Mesodermal cell (in vitro differentiated cells): ENCODE results near the gene SOCS4.
A peak's percentile ranks its signal among the peaks of the same experiment; 100 is the strongest.
"Not testable (repeated sequence)": the region's sequence is repeated elsewhere in the genome, so short reads cannot be mapped to it uniquely, and the experiment has no call there.

Experiments used
- H3K27ac ChIP-seq: 2 replicates; pipeline ENCODE4 v1.7.0; 2013; ENCODE audit warnings: mild to moderate bottlenecking, low read depth, low read length, moderate library complexity; ENCODE audit not compliant: severe bottlenecking
- H3K36me3 ChIP-seq: 2 replicates; pipeline ENCODE4 v1.7.1; 2013; ENCODE audit warnings: mild to moderate bottlenecking, low read length, moderate library complexity; ENCODE audit not compliant: control insufficient read depth, insufficient read depth
- H3K4me1 ChIP-seq: one replicate; pipeline ENCODE4 v1.7.1; 2013; ENCODE audit warnings: mild to moderate bottlenecking, low read length; ENCODE audit not compliant: insufficient read depth, control insufficient read depth, poor library complexity, severe bottlenecking
- H3K4me3 ChIP-seq: 2 replicates; pipeline ENCODE4 v1.7.0; 2013; ENCODE audit warnings: low read length, control low read depth, mild to moderate bottlenecking; ENCODE audit not compliant: insufficient read depth, poor library complexity, severe bottlenecking; ENCODE audit errors: extremely low read depth
- H3K9me3 ChIP-seq: 2 replicates; pipeline ENCODE4 v1.7.1; 2013; ENCODE audit warnings: mild to moderate bottlenecking, low read length, moderate library complexity; ENCODE audit not compliant: control insufficient read depth
- WGBS, 2 experiments: methylation state at CpG; one replicate each; pipeline ENCODE4 v1.1.5; 2013; ENCODE audit warnings: missing lambda C conversion rate in 2 of 2; ENCODE audit not compliant: insufficient coverage in 2 of 2; 5-methylcytosine and 5-hydroxymethylcytosine counted together

Gene SOCS4

DNA sequence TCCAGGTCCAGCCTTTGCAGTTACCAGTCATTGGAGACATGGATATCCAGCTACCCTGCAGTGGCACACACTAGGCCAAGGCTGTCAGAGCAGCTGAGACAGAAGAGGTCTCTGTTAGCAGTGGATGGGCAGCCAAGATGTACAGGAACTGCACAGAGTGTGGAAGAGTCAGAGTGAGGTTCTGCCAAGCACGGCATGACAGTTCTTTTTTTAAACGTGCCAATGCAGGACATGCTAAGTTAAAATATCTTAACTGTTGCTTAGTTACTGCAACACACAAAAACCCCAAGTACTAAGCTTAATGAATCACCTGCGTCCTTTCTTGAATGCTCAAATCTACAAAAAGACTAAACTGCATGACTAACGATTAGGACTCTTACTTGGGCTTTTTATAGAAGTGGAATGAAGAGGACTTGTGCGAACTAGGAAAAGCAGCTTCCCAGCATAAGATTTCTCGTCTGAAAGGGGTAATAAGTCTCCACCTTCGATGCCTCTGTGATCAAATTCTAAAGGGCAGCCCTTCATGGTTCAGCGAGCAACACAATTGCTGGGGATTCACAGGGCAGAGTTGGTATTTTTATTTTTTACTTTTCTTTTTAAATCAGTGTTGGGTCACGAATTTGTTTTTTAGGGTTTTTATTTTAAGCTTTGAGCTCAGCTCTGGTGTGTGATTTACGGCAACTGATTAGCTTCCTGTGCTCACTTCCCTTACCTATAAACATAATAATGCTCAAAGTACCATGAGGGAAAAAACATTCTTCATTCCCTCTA, 45.0 kb downstream of the SOCS4 start:
- 73 to 87% methylated on average over 4 to 6 of the region's 10 CpGs for WGBS, 2 experiments
- H3K4me3 ChIP-seq = no peak overlapping the region
- peak overlapping the region; percentile 47 for H3K27ac ChIP-seq
- H3K4me1 ChIP-seq = peaks cover 7% of the 10 kb centered on the region
- H3K9me3 ChIP-seq = no peaks in the 10 kb centered on the region
- H3K36me3 ChIP-seq = peaks cover 20% of the 10 kb centered on the region

DNA sequence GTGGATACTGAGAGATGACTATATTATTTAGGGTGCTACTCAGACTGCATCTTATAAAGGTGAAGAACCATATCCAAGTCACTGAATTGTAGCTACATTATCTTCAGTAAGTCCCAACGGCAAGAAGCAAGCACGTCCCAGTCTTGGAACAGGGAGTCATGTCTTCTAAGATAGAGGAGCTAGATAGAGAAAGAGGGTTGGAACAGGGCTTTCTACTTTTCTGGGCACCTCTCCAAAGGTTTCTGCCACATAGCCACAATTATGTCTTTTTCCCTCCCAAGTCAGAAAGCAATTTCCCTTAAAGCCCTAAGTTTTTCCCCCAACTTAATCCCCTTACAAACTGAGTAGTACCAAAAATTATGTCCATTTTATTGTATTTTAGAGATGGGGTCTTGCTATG, 46.8 kb downstream of the SOCS4 start:
- Histone ChIP-seq H3K4me3 (no peak overlapping the region), H3K36me3 (peaks cover 6% of the 10 kb centered on the region), H3K9me3 (no peaks in the 10 kb centered on the region), H3K4me1 (peaks cover 7% of the 10 kb centered on the region), H3K27ac (no peak overlapping the region)
- WGBS, 2 experiments = 94% methylated on average over 2 of the region's 2 CpGs; no CpG with 5 or more reads in 1 of the 2 experiments

DNA sequence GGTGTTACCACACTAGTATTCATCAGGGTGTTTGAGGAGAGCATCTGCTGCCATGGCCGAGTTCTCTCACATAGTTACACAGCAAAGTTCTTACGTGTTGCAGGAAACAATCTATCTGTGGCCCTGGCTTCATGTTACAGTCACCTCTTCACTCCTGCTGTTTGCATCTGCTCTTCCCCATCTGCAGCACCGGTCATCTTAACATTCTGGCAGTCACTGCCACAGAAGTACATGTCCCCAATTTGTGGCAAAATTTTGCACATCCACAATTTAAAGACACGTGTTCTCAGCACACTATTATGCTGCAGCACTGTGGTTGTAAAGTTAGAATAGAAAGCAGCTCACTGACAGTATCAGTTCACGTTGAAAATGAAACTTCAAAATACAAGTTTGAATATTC, 47.6 kb downstream of the SOCS4 start:
- 45 to 46% methylated on average over 3 of the region's 5 CpGs for WGBS, 2 experiments
- H3K9me3 ChIP-seq = no peaks in the 10 kb centered on the region
- H3K4me1 ChIP-seq = peaks cover 7% of the 10 kb centered on the region
- H3K4me3 ChIP-seq = no peak overlapping the region
- no peak overlapping the region for H3K27ac ChIP-seq
- H3K36me3 ChIP-seq = peaks cover 3% of the 10 kb centered on the region

DNA sequence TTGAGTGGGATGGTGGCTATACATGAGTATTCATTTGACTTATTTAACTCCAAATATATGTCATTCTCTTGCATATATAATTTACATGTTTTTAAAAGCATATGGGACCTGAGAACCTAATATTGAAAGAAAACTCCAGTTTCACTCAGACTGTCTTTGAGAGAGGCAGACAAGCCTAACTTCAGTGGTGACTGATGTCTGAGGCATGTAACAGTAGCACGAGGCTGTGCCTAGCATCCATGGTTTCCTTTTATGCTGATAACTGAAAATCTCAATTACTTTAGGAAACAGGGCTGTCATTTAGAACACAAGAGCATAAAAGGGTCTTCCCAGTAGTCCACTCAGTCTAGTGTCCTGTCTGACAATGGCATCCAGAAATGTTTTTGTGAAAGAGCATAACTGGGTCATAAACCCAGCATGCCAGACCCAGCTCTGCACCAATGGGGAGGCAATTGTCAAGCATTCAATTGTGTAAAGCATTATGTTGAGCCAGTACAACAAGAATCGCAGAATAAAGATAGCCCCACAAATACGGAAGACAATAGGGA, 48.7 kb downstream of the SOCS4 start:
- no peak overlapping the region for H3K27ac ChIP-seq

DNA sequence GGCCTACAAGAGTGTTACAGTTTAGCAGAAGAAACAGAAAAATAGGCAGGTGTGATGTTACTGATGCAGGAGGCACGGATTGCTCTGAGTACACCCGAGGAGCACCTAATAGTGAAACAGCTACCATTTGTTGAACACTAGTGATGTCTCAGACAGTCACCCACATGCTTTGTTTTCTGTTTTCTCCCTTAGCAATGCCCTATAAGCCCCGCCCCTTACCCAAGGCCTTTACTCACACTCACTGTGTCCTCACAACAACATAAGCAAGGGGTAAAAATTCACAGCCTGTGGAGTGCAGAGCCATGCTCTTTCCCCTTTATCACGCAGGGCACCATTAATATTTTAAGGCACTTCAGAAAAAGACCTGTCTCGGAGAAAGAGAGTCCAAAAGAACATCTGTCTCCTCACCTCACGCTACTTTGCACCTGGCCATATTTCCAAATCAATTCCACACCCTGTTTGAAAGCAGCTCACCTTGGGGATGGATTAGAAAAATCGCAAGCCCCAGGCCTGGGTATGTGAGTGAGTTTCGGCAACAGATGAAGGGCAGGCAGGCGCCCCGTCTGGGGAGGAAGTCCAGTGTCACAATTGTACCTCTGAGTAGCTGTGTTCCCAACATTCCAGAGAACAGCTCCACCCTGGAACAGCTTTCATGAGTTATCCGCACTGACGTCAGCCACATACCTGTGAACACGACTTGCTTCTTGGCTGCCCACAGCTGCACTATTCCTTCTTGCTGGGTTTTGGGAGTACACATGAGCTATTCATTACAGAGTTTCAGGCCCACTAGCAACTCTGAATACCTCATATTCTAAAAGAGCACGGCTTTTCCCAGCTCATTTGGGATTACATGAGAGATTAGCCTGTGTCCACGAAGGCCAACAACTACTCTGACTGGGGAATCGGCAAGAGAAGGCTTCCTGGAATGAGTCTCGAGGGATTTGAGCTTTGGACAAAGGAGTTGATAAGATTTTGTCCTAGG, 50.4 kb downstream of the SOCS4 start:
- Histone ChIP-seq H3K4me3 (no peak overlapping the region), H3K9me3 (no peaks in the 10 kb centered on the region), H3K4me1 (peaks cover 7% of the 10 kb centered on the region), H3K27ac (no peak overlapping the region), H3K36me3 (no peaks in the 10 kb centered on the region)
- 90% methylated on average over 15 to 17 of the region's 17 CpGs for WGBS, 2 experiments

More for the DNA sequence above, 48.7 kb downstream of the SOCS4 start:
- 69 to 89% methylated on average over 3 of the region's 3 CpGs for WGBS, 2 experiments
- H3K4me3 ChIP-seq = no peak overlapping the region
- H3K36me3 ChIP-seq = no peaks in the 10 kb centered on the region
- peaks cover 7% of the 10 kb centered on the region for H3K4me1 ChIP-seq
- H3K9me3 ChIP-seq = no peaks in the 10 kb centered on the region

DNA sequence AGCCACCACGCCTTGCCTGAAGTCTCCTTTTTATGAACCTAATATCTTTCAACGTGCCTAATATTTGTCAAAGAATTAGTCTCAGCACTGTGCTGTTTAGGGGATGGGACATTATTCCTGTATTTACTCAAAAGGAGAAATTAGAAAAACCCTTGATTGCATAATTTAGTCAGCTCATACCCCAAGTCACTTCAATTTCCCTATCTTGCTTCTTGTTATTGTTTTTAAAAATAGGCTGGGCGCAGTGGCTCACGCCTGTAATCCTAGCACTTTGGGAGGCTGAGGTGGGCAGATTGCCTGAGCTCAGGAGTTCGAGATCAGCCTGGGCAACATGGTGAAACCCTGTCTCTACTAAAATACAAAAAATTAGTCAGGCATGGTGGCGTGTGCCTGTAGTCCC, 52.9 kb downstream of the SOCS4 start:
- 88 to 90% methylated on average over 2 to 3 of the region's 6 CpGs for WGBS, 2 experiments
- not testable (repeated sequence) for H3K4me1 ChIP-seq, H3K27ac ChIP-seq, H3K9me3 ChIP-seq, H3K4me3 ChIP-seq, H3K36me3 ChIP-seq

DNA sequence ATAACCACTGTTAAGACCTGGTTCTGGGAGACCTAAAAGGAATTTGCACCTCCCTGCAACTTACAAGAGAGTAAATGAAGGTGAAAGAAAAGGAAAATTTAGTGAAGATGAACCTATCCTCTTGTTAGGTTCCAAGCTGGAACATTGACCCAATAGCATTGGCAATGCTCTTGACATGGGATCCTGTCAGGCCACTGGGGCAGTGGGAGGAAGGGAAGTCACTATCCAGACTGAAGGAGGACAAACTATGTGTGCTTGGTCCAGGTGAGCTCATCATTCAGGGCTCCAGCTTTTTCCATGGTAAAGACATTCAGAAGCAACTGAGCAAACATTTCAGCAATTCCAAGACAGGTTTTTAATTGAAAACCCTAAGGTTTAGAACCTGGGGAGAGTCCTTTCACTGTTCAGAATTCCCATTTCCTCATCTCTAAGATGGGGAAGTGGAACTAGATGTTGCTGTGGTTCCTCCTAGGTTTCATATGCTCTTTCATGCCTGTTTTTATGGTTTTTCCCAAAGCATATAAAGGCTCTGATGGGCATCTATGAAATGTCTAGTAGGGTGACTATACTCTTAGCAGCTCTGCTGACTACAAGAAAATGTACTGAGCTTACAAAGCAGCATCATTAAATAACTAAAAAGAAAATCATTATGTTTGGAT, 57.5 kb downstream of the SOCS4 start:
- Histone ChIP-seq H3K27ac (no peak overlapping the region), H3K4me1 (no peaks in the 10 kb centered on the region), H3K36me3 (no peaks in the 10 kb centered on the region), H3K4me3 (no peak overlapping the region), H3K9me3 (no peaks in the 10 kb centered on the region)

DNA sequence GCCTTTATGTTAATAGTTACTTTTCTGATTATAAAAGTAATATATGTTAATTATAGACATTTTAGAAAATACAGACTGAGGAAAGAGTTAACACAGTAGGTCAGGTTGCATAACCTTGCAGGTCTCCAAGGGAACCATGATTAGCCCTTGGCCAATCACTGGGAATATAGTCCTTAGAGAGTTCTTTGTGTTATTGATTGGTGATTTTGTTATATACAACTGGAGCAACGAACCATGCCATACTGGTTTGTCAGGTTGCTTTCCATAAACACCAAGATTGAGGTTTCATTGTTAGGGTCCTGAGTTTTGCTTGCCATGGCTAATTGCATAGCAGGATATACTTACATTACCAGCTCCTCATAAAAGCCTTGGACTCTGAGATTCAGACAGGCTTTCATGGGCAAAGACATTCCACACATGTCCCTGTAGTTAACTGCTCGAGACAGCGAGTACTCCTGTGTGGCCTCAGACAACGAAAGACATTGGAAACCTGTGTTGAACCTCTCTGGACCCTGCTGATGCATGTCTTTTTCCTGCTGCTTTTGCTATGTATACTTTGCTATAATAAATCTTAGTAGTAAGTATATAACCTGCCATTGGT, 58.1 kb downstream of the SOCS4 start:
- Histone ChIP-seq H3K4me3 (no peak overlapping the region), H3K27ac (no peak overlapping the region), H3K9me3 (no peaks in the 10 kb centered on the region), H3K4me1 (no peaks in the 10 kb centered on the region), H3K36me3 (no peaks in the 10 kb centered on the region)
- WGBS, 2 experiments = 88 to 100% methylated on average over 3 of the region's 4 CpGs

DNA sequence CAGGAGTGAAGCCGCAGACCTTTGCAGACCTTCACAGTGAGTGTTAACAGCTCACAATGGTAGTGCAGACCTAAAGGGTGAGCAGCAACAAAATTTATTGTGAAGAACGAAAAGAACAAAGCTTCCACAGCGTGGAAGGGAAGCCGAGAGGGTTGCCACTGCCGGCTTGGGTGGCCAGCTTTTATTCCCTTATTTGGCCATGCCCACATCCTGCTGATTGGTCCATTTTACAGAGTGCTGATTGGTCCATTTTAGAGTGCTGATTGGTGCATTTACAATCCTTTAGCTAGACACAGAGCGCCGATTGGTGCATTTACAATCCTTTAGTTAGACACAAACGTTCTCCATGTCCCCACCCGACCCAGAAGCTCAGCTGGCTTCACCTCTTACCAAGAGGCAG, 59.9 kb downstream of the SOCS4 start:
- Histone ChIP-seq H3K4me3 (no peak overlapping the region), H3K27ac (no peak overlapping the region), H3K4me1 (no peaks in the 10 kb centered on the region), H3K9me3 (no peaks in the 10 kb centered on the region), H3K36me3 (no peaks in the 10 kb centered on the region)
- 90 to 96% methylated on average over 6 to 8 of the region's 9 CpGs for WGBS, 2 experiments

DNA sequence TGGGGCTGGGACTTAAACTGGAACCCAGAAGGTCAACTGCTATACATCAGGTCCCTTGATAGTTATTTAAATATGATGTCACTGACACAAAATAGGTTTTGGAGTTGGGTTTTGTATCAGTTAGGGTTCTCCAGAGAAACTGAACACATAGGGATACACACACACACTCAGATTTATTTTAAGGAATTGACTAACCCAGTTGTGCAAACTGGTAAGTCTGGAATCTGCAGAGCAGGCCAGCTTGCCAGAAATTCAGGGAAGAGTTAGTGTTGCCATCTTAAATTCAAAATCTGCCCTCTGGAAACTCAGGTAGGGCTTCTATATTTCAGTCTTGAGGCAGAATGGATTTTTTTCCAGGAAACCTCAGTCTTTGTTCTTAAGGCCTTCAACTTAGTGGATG, 61.3 kb downstream of the SOCS4 start:
- no peaks in the 10 kb centered on the region for H3K4me1 ChIP-seq
- H3K9me3 ChIP-seq = no peaks in the 10 kb centered on the region
- no peak overlapping the region for H3K27ac ChIP-seq
- no peak overlapping the region for H3K4me3 ChIP-seq
- H3K36me3 ChIP-seq = no peaks in the 10 kb centered on the region
